Bronchial smooth muscle cell (primary cell): ENCODE results near the gene C6orf132. TPM values are rescaled to one million over a fixed set of nuclear protein-coding genes. Genes with fewer than 3 reads are reported as not detected.

Experiments used
- total RNA-seq: library from RNA; depleted of rRNA; stranded (reverse); fragments of >200 nt; gene quantifications from 2 replicates; pipeline ENCODE4 v1.2.1, GENCODE V29; 2014

C6orf132 gene, protein sequence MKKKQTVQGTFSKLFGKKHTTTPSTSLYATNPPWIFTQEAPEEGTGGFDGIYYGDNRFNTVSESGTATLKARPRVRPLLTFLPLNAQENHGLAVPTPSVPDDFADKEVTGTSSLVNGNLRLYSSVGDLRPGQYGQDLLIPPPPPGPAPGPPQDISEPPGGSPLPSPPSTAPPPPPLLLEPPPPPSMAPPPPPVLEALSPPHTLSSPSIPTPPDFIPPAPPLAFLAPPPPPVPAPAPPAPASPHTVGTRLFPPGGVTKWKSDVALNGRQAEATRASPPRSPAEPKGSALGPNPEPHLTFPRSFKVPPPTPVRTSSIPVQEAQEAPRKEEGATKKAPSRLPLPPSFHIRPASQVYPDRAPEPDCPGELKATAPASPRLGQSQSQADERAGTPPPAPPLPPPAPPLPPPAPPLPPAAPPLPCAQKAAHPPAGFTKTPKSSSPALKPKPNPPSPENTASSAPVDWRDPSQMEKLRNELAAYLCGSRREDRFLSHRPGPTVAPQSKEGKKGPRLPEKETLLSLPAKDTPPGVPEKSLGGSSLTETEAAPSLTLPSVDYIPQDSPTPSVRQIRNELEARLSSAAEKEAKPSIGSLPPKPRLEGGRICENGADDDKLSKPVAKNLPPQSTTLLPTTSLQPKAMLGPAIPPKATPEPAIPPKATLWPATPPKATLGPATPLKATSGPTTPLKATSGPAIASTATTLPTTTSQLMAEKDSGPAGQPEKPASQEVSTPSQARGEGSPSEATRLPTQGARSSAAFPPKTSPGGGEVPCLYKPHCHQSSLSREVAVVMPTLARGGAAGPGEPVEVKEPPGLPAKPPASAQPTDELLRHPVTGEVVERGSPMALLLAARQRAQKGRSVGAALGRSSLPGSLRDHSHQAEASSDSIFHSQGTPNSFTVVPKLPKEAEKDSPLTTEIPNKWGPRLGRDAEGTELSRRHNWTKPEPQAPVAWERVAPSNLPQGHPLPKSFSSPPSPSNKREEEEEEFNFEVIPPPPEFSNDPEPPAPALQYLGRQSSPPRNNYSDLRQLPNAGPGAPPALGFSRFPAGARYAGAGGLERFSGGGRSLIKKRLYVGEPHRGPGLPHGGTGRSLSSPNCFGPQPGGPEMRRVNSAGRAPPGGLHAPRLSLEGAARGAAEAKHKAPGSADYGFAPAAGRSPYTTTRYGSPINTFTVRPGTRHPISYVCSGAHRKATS
- total RNA-seq: 0.63 TPM in 1 of 2 replicates, not detected in the other

DNA sequence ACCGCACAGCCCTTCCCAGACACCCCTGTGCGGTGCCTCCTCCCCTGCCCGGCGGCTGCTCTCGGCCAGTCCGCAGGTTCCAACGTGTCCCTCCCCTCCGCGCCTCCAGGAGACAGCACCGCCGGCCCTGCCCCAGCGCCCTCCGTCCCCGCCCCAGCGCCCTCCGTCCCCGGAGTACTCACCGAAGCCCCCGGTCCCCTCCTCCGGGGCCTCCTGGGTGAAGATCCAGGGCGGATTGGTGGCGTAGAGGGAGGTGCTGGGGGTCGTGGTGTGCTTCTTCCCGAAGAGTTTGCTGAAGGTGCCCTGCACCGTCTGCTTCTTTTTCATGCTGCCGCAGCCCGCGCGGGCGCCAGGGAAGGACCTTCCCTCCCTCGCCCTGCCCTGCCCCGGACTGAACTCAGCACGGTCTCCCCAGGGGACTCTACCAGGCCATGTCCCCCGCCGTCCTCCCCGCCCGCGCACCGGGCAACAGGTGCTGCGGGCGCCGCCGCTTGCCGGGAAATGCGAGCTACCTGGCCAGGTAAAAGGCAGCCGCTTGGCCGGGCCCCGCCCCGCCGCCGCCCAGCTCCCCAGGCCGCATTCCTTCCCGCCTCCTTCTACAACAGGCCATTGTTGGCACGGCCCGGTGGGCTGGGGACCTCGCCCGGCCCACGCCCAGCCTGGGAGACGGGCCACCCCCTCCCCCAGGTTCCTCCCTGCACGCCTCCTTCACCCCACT, at the start of gene C6orf132:
C6orf132 (minus strand) TSS at position 503 of the 718 bp plus-strand sequence; CDS start at position 327, 176 bp downstream.

DNA sequence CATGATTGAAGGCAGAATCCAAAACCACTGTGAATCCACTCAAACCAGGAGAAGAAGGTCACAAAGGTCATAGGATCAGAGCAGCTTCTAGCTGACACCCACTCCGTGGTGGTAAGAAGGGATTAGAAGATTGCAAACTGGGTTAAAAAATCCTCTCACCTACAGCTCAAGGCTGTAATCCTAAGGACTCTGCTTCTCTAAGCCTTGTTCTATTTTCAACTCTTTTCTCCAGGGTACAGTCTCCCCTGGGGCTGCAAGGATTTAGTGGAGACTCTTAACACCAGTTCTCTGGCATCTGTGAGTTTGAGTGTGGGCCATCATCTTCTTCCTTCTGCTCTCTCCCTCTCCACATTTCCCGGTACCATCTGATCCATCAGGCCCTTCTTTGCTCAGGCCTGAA, 30.7 kb upstream of the C6orf132 start, which contains the start of gene GUCA1A:
GUCA1A (plus strand) TSS at position 264 of the 400 bp plus-strand sequence. CDS start 250 bp downstream, outside the sequence.

Other genes starting within 250 kb of the C6orf132 start
- gene USP49, start 247.2 kb downstream of the C6orf132 start, total RNA-seq: 2.2 and 2.4 TPM in 2 replicates
- 20.1 and 23.2 TPM in 2 replicates for gene MED20, start 221.5 kb downstream of the C6orf132 start, total RNA-seq
- gene BYSL, start 221.1 kb downstream of the C6orf132 start, total RNA-seq: 11.2 and 11.5 TPM in 2 replicates
- 9.7 and 14.8 TPM in 2 replicates for gene CCND3, start 200.8 kb downstream of the C6orf132 start, total RNA-seq
- gene TAF8, start 92.1 kb downstream of the C6orf132 start, total RNA-seq: 11.3 and 15.0 TPM in 2 replicates
- gene GUCA1A, start 30.7 kb upstream of the C6orf132 start, total RNA-seq: under 0.01 TPM in 1 of 2 replicates, not detected in the other
- gene GUCA1B, start 52.3 kb upstream of the C6orf132 start, total RNA-seq: 0.32 and 0.94 TPM in 2 replicates
- 27.0 and 37.0 TPM in 2 replicates for gene MRPS10, start 75.2 kb upstream of the C6orf132 start, total RNA-seq